Measurements from ENCODE around the gene SIGLEC1. TPM values are rescaled to one million over a fixed set of nuclear protein-coding genes. Genes with fewer than 3 reads are reported as not detected.

SIGLEC1 gene
- total RNA-seq, 1 donor from 2014 or later: 45.1 TPM

GRCh38 chr20:3744806-3745685, 32.6 kb upstream of the SIGLEC1 start:
- no peak for DNase-seq (ENCODE audit: low spot score)

- DNase-seq (ENCODE audit: low spot score): no peak
These were observed 31.6 kb upstream of the SIGLEC1 start for GRCh38 chr20:3744037-3744436.

GRCh38 chr20:3743251-3743650, 30.9 kb upstream of the SIGLEC1 start:
- no peak for DNase-seq (ENCODE audit: low spot score)

- no peak for DNase-seq (ENCODE audit: low spot score)
These were observed 29.5 kb upstream of the SIGLEC1 start for GRCh38 chr20:3741836-3742458.

- no peak for DNase-seq (ENCODE audit: low spot score)
These were observed 28.4 kb upstream of the SIGLEC1 start for GRCh38 chr20:3740615-3741301.

- DNase-seq (ENCODE audit: low spot score): no peak
These were observed 27.6 kb upstream of the SIGLEC1 start for GRCh38 chr20:3739926-3740451.

- no peak for DNase-seq (ENCODE audit: low spot score)
These were observed 26.9 kb upstream of the SIGLEC1 start for GRCh38 chr20:3739054-3739925.

- DNase-seq (ENCODE audit: low spot score): no peak
These were observed 26.0 kb upstream of the SIGLEC1 start for GRCh38 chr20:3738111-3739053.

- no peak for DNase-seq (ENCODE audit: low spot score)
These were observed 23.4 kb upstream of the SIGLEC1 start for GRCh38 chr20:3735768-3736167.

GRCh38 chr20:3734111-3734843, 21.9 kb upstream of the SIGLEC1 start:
- no peak for DNase-seq (ENCODE audit: low spot score)

GRCh38 chr20:3733119-3733995, 21.0 kb upstream of the SIGLEC1 start:
- no peak for DNase-seq (ENCODE audit: low spot score)

GRCh38 chr20:3732327-3733118, 20.1 kb upstream of the SIGLEC1 start, which contains the start of gene HSPA12B:
Gene HSPA12B, plus strand, starts transcription at chr20:3732685. Its CDS starts 5,990 bp downstream, at chr20:3738675.
- no peak for DNase-seq (ENCODE audit: low spot score)

GRCh38 chr20:3731944-3732326, 19.5 kb upstream of the SIGLEC1 start:
- DNase-seq (ENCODE audit: low spot score): no peak

GRCh38 chr20:3730803-3731672, 18.6 kb upstream of the SIGLEC1 start:
- no peak for DNase-seq (ENCODE audit: low spot score)

- DNase-seq (ENCODE audit: low spot score): no peak
These were observed 17.6 kb upstream of the SIGLEC1 start for GRCh38 chr20:3729811-3730540.

Data from mesenteric fat pad (tissue), 1 donor.